Measurements from ENCODE around the gene CAMSAP3.
"Not testable (repeated sequence)": the region's sequence is repeated elsewhere in the genome, so short reads cannot be mapped to it uniquely, and the experiment has no call there.

Gene CAMSAP3

DNA sequence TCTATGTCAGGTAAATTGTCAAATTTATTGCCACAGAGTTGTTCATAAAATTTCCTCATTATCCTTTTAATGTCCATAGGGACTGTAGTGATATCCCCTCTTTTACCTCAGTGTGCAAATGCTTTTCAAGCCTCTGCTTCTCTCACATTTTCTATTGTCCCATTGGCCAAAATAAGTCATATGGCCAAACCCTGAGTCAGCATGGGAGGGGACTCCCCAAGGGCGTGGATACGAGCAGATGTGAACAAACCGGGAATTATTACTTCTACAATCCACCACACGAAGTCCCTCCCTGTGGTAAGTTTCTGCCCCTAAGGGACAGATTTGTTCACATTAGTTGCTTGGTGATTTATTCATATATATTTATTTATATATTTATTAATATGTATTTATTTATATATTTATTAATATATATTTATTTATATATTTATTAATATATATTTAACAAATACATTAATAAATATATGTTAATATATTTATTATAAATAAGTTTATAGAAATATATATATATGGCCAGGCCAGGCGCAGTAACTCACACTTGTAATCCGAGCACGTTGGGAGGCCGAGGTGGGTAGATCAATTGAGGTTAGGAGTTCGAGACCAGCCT, 20.1 kb upstream of the CAMSAP3 start:
- in situ Hi-C loops (cut with HindIII; ENCODE audit: low sequenced_read_pairs): no loop called here

DNA sequence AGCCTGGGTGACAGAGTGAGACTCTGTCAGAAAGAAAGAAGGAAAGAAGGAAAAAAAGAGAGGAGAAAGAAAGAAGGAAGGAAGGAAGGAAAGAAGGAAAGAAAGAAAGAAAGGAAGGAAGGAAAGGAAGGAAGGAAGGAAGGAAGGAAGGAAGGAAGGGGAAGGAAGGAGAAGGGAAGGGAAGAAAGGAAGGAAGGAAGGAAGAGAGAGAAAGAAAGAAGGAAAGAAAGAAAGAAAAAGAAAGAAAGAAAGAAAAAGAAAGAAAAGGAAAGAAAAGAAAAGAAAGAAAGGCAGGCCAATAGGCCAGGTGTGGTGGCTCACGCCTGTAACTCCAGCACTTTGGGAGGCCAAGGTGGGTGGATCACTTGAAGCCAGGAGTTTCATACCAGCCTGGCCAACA, 18.2 kb upstream of the CAMSAP3 start:
- in situ Hi-C loops (cut with HindIII; ENCODE audit: low sequenced_read_pairs): not testable (repeated sequence)

DNA sequence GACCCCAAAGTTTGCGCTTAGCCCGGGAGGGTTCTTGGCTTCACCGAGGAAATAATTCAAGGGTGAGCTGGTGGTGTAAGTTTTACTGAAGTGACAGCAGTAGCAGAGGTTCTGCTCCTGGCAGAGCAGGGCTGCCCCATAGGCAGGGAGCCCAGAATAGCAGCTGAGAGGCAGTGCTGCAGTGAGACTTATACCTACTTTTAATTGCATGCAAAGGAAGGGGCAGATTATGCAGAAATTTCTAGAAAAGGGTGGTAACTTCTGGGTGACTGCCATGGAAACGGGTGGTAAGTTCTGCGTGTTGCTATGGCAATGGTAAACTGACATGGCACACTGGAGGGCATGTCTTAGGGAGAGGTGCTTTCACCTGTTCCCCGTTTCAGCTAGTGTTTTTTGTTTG, 17.5 kb upstream of the CAMSAP3 start:
- in situ Hi-C loops (cut with HindIII; ENCODE audit: low sequenced_read_pairs): no loop called here

DNA sequence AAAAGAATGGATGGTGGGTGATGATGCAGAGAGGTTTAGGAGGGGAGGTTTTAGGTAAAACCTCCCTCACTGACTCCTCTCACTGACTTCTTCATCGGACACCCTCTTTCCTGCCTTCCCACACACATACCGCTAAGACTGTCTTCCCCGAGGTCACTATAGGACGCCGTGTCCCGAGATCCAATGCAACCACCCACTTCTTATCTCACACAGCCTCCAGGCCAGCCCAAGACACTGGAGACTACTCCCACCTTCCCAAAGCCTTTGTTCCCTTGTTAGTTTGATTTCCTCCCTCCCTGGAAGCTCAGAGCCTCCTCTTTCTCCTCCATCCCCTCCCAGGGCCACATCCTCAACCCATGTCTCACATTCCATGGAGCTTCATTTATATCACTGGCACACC, 16.5 kb upstream of the CAMSAP3 start:
- in situ Hi-C loops (cut with HindIII; ENCODE audit: low sequenced_read_pairs): no loop called here

DNA sequence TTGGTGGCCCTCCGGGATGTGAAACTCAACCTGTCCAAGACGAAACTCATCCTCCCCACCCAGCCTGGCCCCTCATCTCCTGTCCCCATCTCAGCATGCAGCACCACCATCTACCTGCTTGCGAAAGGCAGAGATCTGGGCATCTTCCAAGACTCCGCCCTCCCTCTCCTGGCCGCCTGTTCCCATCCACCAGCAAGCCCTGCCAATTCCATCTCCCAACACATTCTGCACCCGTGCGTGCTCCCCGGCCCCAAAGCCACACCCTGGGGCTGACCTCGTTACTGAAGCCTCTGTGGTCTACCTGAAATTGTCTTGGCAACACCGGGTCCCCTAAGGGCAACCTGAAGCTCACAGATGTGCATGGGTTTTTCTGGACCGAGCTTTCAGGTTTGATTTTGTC, 13.2 kb upstream of the CAMSAP3 start:
- in situ Hi-C loops (cut with HindIII; ENCODE audit: low sequenced_read_pairs): loop anchor here (10.0 kb wide), 1 partner anchor 232 kb away; no protein-coding TSS in a partner anchor

DNA sequence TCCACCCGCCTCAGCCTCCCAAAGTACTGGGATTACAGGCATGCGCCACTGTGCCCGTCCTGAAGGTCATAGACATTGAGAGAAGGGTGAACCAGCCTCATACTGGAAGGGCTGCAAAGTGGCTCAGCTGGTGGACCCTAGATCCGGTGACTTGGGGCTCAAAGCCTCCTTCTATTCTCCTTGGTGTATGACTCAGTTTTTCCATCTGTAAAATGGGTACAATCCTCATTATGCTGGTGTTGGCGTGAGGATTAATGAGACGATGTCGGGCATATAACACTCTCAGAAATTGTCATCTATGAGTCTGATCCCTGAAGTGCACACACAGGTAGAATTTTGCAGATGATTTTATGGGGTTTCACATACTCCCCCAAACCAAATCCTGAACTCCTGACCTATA, 5.8 kb upstream of the CAMSAP3 start:
- in situ Hi-C loops (cut with HindIII; ENCODE audit: low sequenced_read_pairs): loop anchor here (10.0 kb wide), 1 partner anchor 225 kb away; no protein-coding TSS in a partner anchor

DNA sequence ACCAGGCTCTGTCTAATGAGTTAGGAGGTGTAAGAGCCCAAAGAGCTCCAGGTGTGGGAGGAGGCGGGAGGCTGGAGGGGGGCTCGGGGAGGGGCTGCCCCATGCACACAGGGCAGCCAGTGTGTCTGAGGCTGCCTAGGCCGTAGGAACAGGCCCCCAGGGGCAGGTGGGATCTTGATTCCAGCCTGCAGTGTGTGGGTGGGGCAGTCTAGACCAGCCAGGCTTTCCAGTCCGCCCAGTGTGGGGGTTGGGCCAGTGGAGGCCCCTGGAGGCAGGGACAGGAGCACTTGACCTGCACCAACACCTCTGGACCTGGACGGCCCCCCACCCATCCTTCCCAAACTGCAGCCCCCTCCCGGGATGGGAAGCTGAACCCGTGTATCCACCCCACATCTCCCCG, 5.4 kb upstream of the CAMSAP3 start:
- in situ Hi-C loops (cut with HindIII; ENCODE audit: low sequenced_read_pairs): no loop called here

DNA sequence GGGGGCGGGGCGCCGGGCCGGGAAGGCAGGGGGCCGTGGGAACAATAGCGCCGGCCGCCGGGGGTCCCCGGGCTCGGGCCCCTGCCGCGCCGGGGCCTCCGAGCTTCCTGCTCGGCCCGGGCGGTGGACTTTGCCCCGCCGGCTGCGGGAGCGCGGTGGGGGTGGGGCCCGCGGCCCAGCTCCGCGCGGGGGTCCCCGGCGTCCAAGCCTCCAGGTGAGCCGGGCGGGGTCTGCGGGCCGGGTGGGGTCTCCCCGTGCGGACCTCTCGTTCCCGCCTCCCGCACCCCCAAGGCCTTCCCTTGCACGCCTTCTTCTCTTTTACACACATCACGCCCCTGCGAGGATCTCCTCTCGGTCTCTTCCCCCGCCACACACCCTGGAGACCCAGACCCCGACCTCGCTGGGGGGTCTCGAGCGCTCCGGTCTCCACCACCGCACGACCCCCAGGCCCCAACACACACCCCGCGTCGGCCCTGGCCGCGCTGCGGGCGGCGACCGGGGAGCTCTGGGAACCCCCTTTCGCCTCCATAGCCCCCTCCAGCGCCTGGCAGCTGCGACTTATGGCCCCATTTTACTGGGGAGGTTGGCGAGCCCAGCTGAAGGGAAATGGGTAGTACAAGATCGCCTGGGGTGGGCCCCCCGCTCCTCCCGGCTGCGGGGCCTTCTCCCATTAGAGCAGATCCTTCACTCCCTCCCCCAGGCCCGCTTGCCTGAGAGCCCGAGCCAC, 711 bp downstream of the CAMSAP3 start:
- in situ Hi-C loops (cut with HindIII; ENCODE audit: low sequenced_read_pairs): no loop called here

DNA sequence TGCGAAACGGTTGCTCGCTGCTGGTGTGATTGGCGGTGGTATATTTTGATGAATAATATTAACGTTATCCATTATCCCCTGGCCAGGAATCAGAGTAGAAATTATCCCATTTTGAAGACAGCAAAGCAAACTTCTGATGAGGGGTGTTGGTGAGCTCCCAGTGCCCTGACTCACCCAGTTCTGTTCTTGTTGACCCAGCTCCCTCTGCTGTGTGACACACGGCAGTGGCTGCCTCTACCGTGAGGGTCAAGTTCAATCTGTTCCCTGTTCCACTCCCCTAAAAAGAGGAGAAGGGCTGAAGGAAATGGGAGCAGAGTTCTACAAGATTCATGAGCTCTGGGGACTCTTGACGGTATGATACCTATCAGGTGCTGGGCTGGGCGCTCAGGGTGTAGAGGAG, 2.0 kb downstream of the CAMSAP3 start:
- in situ Hi-C loops (cut with HindIII; ENCODE audit: low sequenced_read_pairs): no loop called here

DNA sequence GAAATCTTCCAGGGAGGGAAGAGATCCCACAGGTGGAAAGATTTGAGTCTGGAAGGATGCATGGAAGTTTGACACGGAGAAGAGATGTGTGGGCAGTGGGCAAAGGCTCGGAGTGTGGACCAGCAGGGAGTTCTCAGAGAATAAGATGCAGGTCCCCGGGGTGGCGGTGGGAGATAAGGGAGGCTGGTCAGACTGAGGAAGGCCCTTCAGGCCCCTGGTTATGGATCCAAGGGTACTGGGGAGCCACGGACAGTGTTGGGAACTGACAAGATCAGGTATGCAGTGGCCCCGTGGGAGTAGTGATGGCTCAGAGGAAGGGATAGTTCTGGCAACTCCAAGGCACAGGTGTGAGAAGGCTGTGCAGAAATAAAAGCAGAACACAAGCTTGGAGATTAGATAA, 2.5 kb downstream of the CAMSAP3 start:
- in situ Hi-C loops (cut with HindIII; ENCODE audit: low sequenced_read_pairs): no loop called here

DNA sequence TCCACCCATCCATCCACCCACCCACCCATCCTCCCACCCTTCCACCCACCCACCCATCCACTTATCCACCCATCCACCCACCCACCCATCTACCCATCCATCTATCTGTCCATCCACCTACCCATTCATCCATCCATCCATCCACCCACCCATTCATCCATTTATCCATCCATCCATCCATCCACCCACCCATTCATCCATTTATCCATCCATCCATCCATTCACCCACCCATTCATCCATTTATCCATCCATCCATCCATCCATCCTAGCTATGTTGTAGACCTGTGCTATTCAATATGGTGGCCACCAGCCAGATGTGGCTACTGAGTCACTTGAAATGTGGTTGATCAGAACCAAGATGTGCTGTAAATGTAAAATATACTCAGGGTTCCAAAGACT, 5.1 kb downstream of the CAMSAP3 start:
- in situ Hi-C loops (cut with HindIII; ENCODE audit: low sequenced_read_pairs): no loop called here

DNA sequence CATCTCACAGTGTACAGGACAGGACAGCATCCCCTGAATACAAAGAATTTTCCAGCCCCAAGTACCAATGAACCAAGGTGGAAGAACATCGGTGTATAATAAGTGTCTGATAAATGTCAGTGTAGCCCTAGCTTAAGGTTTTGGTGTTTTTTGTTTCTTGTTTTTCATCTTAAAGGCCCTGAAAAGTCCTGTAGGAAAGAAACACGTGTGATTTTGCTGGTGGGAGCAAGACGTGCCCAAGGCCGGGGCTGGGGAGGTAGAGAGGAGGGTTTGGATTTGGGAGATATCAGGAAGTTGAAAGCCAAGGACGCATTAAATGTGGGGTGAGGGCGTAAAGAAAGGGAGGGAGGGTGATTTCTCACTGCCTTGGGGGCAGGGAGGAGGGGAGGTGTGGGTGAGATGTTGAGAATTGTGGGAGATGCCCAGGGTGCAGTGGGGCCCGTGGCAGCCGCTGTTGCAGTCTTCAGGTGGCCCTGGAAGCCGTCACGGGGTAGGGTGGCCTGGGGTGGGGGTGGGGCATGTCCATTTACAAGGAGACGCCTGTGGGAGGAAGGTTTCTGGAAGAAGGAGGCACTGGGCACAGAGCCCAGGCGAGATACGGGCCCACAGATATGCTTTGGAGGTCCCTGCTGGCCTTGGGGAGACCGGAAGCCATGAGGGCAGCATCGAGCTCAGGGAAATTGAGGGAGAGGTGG, 6.7 kb downstream of the CAMSAP3 start:
- in situ Hi-C loops (cut with HindIII; ENCODE audit: low sequenced_read_pairs): no loop called here

DNA sequence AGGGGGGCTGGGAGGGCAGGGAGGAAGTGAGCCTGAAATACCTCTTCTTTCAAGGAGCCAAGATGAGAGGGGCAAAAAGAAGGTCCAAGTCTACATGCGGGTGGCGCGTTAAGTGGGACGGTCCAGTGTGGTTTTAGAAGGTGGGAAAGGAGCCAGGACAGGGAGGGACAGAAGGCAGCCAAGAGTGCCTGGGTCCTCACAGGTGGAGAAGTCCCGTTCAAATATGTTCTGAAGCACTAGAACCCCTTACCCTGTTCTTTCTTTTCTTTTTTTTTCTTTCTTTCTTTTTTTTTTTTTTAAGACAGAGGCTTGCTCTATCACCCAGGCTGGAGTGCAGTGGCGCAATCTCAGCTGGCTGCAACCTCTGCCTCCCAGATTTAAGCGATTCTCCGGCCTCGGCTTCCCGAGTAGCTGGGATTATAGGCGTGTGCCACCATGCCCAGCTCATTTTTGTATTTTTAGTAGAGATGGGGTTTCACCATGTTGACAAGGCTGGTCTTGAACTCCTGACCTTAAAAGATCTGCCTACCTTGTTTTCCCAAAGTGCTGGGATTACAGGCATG, 7.4 kb downstream of the CAMSAP3 start:
- in situ Hi-C loops (cut with HindIII; ENCODE audit: low sequenced_read_pairs): no loop called here

DNA sequence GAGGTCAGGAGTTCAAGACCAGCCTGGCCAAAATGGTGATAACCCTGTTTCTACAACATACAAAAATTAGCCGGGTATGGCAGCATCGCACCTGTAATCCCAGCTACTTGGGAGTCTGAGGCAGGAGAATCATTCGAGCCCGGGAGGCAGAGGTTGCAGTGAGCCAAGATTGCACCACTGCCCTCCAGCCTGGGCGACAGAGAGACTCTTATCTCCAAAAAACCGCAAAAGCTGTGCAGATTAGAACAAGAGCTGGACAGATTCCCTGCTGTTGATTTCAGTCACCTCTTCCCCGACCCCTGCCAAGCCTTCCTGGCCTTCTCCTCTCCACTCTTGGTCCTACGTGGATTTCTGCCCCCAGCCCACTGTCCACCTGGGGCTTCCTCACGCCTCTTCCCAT, 8.3 kb downstream of the CAMSAP3 start:
- in situ Hi-C loops (cut with HindIII; ENCODE audit: low sequenced_read_pairs): no loop called here

DNA sequence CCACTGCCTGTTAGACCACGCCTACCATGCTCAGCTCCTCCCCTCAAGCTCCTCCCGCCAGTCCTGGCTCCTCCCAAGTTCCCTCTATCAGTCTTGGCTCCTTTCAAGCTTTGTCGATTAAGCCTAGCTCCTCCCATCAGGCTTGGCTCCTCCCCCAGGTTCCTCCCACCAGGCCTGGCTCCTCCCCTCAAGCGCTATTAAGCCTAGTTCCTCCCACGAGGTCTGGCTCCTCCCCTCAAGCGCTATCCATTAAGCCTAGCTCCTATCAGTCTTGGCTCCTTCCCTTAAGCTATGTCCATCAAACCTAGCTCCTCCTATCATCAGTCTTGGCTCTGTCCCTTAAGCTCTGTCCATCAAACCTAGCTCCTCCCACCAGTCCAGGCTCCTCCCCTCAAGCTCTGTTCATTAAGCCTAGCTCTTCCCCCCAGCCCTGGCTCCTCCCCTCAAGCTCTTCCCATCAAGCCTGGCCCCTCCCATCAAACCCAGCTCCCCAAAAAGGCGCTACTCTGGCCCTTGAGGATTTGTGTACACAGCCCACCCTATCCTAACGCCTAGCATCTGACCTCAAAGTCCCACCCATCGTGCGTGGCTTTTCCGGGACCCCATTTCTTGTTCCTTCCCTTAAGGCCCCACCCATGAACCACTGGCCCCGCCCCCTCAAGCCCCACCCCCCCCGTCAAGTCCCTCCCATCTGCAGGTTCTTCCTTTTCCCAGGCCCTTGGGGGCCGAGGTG, 10.0 kb downstream of the CAMSAP3 start:
- in situ Hi-C loops (cut with HindIII; ENCODE audit: low sequenced_read_pairs): loop anchor here (5.0 kb wide), 2 partner anchors 48 to 92 kb away; no protein-coding TSS in a partner anchor

DNA sequence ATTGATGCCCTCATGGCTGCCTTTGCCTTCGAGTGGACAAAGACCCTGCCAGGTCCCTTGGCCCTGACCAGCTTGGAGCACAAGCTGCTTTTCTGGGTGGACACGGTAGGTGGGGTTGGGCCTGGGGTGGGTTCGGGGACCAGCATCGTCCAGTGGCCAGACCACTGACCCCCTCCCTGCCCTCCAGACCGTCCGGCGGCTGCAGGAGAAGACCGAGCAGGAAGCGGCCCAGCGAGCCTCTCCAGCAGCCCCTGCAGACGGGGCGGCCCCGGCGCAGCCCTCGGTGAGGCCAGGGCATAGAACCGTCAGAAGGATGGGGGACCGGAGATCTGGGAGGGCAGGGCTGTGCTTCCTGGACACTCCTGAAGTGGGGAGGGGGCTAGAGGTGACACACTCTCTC, 10.6 kb downstream of the CAMSAP3 start:
- in situ Hi-C loops (cut with HindIII; ENCODE audit: low sequenced_read_pairs): loop anchor here (5.0 kb wide), 2 partner anchors 49 to 91 kb away; no protein-coding TSS in a partner anchor

DNA sequence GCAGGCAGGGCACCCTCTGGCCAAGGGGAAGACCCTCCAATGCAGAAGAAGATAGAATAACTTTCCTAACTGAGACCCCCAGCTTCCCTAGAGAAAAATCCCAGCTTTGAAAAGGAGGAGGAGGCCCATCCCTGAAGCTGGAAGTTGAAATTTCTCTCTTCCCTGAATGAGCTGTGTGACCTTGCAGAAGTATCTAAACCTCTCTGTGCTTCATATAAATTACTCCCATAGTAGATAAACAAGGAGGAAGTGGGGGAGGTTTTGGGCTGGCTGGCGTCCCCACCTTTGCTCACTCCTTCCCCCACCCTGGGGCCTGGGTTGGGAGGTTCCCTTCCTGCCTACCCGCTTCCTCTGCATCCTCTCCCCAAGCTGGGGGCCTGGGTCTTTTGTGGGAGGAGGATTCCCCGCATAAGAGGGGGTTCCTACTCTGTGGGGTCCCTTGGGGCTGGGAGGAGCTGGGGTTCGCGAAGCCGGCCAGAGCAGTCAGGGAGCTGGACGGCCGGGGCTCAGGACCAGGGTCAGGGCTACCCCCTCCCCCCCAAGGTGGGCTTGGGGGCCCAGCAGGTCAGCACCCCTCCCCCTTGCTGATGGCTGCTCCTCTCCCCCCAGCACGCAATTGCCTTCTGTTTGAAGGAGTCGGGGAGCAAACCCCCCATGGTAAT, 11.7 kb downstream of the CAMSAP3 start:
- in situ Hi-C loops (cut with HindIII; ENCODE audit: low sequenced_read_pairs): loop anchor here (5.0 kb wide), 2 partner anchors 50 to 90 kb away; no protein-coding TSS in a partner anchor

DNA sequence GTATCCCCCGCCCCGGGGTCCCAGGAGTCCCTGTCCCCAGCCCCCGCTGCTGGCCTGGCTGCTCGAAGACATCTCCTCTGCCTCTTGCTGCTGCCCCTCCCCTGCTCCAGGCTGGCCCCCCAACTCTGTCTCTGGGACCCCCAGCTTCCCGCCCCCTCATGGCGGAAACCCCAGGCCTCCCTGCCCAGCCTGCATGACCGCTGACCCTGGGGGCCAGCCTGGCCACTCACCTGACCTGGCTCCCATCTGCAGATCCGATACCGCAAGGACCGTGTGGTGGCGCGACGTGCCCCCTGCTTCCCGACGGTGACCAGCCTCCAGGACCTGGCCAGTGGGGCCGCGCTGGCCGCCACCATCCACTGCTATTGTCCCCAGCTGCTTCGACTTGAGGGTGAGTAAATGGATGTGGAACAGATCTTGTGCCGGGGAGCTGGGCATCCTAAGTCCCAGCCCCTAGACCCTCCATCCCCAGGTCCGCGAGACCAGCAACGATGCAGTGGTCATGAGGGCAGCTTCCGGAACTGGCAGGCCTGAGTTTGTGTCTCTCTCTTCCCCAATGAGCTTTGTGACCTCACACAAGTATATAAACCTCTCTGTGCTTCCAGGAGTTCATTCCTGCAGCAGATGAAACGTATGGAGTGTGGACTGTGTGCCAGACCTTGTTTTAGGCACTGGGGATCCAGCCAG, 12.4 kb downstream of the CAMSAP3 start:
- in situ Hi-C loops (cut with HindIII; ENCODE audit: low sequenced_read_pairs): loop anchor here (5.0 kb wide), 2 partner anchors 51 to 89 kb away; no protein-coding TSS in a partner anchor

DNA sequence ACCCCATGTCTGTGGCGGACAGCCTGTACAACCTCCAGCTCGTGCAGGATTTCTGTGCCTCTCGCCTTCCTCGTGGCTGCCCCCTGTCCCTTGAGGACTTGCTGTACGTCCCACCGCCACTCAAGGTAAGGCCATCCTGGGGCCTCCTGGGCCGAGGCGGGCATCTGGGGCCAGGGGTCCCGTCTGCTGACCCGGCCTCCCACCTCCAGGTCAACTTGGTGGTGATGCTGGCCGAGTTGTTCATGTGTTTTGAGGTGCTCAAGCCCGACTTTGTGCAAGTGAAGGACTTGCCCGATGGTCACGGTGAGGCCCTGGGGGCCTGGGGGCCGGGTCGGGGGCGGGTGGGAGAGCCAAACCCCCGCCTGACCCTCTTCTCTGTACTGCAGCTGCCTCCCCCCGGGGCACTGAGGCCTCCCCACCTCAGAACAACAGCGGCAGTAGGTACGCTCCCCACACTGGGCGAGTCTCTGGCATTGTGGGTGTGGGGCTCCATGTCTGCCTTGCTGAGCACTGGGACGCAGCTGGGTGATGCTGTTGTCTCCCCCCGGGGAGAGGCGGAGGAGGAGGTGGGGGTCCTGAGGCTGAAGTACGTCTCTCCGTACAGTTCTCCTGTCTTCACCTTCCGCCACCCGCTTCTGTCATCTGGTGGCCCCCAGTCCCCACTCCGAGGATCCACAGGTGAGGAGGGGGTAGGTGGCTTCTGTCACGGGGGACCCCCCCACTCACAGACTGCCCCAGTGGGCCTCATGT, 15.0 kb downstream of the CAMSAP3 start:
- in situ Hi-C loops (cut with HindIII; ENCODE audit: low sequenced_read_pairs): no loop called here
